Astrocyte of the spinal cord (primary cell): ENCODE measurements around the gene PISD.

Source experiments
- DNase-seq: peaks from one replicate; pipeline ENCODE4 v3.0.0; 2011; ENCODE audit warnings: low read depth, low spot score
- H3K4me3 ChIP-seq: 2 replicates; pipeline ENCODE4 v1.5.1; 2011; ENCODE audit warnings: low read depth, mild to moderate bottlenecking, low read length, moderate library complexity
- in situ Hi-C: cut with HindIII; loops from 2 replicates; pipeline ENCODE4 v1.10.0; 2017; ENCODE audit warnings: low sequenced_read_pairs
- TF ChIP-seq, protein P1 (sequence below): IDR thresholded peaks from 2 replicates; pipeline ENCODE4 v1.5.1; 2012; ENCODE audit warnings: low read depth, mild to moderate bottlenecking, low read length, inconsistent platforms

The PISD gene

DNA sequence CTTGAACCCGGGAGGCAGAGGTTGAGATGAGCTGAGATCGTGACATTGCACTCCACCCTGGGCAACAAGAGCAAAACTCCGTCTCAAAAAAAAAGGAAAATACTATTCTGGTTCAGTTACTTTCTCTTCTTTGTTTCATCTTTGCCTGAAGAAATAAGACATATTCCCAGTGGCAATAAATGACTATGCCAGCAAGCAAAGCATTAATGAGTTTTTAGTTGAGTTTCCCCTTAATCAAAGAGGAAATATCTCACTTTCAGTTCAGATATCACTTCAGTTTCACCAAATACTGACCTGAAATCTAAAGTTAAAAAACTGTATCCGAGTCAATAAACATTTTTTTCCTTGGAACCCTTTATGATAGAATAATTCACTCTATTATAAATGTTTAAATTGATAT is 10.4 kb downstream of the PISD start:
- DNase-seq = no peak
- no peak overlapping the region for H3K4me3 ChIP-seq
- TF ChIP-seq, protein P1, sequence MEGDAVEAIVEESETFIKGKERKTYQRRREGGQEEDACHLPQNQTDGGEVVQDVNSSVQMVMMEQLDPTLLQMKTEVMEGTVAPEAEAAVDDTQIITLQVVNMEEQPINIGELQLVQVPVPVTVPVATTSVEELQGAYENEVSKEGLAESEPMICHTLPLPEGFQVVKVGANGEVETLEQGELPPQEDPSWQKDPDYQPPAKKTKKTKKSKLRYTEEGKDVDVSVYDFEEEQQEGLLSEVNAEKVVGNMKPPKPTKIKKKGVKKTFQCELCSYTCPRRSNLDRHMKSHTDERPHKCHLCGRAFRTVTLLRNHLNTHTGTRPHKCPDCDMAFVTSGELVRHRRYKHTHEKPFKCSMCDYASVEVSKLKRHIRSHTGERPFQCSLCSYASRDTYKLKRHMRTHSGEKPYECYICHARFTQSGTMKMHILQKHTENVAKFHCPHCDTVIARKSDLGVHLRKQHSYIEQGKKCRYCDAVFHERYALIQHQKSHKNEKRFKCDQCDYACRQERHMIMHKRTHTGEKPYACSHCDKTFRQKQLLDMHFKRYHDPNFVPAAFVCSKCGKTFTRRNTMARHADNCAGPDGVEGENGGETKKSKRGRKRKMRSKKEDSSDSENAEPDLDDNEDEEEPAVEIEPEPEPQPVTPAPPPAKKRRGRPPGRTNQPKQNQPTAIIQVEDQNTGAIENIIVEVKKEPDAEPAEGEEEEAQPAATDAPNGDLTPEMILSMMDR = no peak
- in situ Hi-C loops = no loop called here

DNA sequence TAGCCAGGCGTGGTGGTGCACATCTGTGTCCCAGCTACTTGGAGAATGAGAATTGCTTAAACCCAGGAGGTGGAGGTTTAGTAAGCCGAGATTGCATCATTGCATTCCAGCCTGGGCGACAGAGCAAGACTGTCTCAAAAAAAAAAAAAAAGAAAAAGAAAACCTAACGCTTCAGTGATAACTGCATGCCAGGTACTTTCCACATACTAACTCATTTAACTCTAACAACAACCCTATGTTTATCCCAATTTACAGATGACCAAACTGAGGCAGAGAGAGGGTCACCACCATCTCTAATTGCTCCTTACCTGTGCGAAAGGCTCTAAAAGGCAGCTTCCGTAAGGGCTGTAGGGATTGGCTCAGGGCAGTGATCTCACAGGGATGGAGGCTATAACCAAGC is 11.6 kb downstream of the PISD start:
- TF ChIP-seq, protein P1 = no peak
- peak; percentile 59 for DNase-seq
- no peak overlapping the region for H3K4me3 ChIP-seq
- in situ Hi-C loops = no loop called here

DNA sequence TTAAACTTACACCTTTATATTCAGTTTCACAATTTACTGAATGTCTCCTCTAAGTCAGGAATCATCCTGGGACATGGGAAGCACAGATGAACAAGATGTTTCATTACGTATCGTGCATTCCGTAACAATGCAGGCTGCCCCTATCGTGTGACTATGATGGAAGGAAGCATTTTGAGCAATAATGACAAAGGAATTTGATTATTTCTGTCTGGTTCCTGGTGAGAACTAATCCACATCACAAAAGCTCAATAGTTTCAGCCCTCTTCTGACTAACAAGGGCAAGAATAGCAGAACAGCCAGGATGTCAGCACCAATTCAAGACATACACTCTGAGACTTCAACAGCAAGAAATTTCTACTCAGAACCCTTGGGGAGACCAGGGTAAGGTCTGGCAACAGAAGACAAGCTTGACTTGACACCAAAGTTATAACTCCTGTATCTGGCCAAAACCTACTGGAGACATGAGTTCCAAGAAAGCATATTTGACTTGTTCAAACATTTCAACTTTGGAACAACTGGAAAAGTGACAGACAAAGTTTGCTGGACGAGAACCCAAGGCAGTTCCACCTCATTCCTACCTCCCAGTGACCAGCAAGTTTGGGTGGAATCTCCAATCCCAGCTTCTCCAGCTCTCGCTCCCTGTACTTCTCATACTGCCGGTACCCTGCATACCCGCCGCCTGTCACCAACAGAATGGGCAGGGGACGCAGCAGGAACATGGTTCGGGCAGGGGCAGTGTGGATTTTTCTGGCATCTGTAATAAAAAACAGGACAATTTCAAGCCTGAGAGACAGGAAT is 14.3 kb downstream of the PISD start:
- TF ChIP-seq, protein P1 = no peak
- DNase-seq = peak; percentile 76
- in situ Hi-C loops = no loop called here
- H3K4me3 ChIP-seq = no peak overlapping the region

DNA sequence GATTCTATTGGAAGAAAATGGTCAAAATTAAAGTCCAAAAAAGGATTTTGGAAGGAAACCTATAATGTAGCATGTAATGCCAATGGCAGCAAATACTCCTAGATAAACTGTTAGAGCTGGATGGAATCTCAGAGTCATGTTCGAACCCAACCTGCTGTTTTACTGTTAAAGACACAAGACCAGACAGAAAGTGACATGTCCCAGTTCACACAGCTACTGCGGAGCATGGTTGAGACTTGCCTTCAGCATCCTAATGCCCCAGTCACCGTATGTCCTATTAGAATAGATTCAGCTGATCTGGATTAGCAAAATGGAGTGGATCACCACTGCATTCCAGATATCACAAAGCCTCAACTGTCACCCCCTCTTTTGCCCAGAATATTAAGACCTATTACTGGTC is 14.9 kb downstream of the PISD start:
- in situ Hi-C loops = no loop called here
- TF ChIP-seq, protein P1 = no peak
- no peak overlapping the region for H3K4me3 ChIP-seq
- no peak for DNase-seq

DNA sequence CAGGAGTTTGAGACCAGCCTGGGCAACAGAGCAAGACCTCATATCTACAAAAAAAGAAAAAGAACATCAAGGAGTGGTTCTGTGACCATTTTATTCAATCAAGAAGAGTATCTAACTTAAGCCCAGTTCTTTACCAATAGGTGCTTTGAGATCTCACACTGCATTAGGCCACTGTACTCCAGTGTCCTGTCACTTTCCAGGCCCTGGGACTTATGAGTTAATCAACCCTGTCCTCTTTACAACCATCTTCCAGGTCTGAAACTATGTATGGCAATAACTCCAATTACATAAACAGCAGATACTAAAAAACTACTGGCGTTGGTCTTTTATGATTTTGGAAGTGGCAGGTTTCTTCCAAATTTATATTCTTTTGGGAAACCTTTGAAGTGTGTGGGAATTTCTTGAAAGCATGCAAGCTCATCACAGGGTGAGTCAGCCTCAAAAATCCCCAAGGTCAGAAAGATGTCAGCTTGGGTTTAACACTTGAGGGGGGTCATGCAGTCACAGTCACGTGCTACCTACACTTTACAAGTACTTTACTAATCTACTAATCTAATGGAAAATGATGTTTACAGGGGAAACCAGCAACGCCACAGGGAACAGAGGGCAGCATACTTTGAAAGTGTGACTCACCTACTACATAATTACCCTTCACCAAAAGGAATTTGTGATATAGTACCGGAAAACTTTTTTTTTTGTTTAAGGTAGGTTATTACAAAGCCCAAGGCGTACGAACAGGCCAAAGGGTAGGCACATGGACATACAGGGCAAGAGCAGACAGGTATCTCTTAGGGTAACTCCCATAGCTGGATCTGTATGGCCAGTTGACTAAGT is 15.6 kb downstream of the PISD start:
- TF ChIP-seq, protein P1 = no peak
- peak; percentile 95 for DNase-seq
- in situ Hi-C loops = no loop called here
- no peak overlapping the region for H3K4me3 ChIP-seq

DNA sequence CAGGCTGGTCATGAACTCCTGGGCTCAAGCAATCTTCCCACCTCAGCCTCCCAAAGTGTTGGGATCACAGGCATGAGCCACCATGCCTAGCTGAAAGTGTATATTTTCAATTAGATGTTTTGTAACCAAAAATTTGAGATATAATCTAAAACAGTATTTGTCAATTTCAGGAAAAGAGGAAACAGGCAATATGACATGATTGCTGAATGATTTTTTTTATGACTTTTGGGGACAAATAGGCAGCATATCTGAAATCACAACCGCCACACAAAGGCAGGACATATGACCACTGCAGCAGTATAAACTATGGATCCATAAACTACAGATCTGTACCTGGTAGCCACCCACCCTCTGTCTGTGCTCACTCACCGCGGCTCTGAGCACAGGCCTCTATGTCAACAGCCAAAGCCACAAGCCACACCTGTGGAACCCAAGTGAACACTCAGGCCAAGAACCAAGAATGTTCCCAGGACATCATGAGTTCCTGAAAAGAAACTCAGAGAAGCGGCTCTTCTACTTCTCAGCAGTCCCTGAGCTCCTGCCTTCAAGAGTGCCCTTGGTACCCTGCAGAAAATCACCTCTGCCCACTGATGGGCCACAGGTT is 22.5 kb downstream of the PISD start:
- DNase-seq = no peak
- TF ChIP-seq, protein P1 = no peak
- H3K4me3 ChIP-seq = no peak overlapping the region
- in situ Hi-C loops = no loop called here
